HT-29 (cell line): Measurements from ENCODE around the gene PKDCC. TPM values are rescaled to one million over a fixed set of nuclear protein-coding genes. Genes with fewer than 3 reads are reported as not detected.

ENCODE experiments used
- DNase-seq: peaks from one replicate; pipeline ENCODE4 v3.0.0-alpha.2; 2015; ENCODE audit warnings: low spot score
- total RNA-seq: library from RNA; depleted of rRNA; stranded (reverse); fragments of >200 nt; shearing (Covaris generic); gene quantifications from 2 replicates; pipeline ENCODE4 v1.2.3, GENCODE V29; 2014

The PKDCC gene
- total RNA-seq, 1 experiment from 2014 or later: 76.0 TPM

GRCh38 chr2:42086500-42086953 is 38.7 kb downstream of the PKDCC start:
- peak; percentile 84 for DNase-seq

DNA sequence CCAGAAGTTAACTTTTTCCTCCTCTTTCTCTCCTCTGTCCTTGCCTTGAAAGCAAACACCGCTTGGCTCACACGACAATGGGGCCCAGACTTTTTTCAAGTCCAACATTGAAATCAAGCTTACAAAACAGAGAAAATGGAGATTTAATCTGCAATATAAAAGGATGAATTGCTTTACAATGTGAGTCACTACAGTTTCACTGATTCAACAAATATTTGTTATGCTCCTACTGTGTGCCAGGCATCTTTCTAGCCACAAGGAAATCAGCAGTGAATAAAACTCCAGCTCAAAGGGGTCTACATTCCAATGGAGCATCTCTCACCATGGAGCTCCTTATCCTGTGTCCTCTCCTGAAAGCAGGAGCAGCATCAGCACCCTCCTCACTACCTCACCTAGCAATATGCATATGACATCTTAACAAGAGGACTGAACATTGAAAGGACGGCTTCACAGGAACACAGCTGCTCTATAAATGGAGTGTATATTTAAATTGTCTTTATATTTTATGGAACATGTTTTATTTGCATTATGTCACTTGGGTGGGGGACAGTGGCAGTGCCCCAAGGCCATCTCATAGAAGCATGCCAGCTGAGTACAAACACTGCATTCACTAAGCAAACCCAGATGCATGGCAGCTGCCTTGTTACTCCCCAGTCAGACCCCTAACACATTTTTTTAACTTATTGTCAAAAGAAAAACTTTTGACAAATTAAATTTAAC is 39.5 kb downstream of the PKDCC start:
- no peak for DNase-seq

GRCh38 chr2:42087857-42088195 is 40.0 kb downstream of the PKDCC start:
- DNase-seq: no peak

DNA sequence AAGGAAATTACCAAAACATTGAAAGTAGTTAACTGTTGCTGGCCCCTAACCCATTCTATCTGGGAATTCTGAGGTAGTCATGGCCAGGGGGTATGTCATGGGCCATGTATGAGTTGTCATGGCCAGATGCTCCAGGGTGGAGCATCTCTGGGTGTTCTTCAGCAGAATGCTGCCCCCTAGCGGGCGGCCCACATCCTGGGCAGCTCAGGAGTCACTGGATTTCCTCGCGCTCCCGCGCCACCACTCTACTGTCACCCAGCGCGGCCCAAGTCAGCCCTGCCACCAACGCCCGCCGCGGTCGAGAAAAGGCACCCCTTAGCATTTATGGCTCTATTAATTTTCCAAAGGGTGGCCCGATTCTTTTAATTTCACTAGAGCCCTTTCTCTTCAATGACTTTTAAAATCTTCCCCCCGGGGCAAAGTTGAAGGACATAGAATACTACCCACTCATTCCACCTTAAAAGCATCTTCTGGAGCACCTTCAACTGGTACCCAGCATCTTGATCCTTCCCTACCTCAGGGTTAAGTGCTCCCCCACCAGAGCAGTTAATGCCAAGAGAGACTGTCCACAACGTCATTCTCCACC is 41.6 kb downstream of the PKDCC start:
- DNase-seq: peak; percentile 47

DNA sequence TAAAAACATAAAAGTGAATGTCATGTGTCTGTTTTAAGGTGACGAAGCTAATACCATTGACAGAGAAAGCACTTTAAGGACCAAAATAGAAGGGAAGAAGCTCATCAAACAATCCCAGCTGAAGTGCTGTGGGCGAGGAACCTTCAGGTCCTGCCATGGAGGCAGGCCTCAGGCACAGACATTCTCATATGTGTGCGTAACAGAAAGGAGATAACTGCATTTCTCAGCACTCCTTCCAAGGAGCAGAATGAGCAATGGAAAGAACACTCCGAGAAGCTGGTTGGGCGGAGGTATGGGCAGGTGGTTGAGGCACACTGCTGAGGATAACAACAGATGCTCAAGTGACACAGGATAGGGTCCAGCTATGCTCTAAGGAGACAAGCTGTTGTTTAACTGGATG is 42.4 kb downstream of the PKDCC start:
- DNase-seq: no peak

DNA sequence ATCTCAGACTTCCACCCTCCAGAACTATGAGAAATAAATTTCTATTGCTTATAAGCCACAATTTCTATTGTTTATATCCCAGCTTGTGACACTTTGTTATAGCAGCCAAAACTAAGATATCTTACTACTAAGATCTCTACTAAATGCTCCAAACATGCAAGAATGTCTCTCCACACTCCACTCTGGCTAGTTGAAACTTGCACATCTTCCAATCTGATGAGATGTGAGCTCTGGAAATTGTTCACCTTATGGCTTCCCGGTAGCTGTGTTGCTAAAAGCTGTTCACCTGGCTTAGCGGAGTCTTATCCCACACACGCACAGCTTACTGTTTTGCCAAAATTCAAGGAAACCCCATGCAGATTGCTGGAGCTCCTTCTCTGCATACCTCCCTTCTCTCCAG is 43.9 kb downstream of the PKDCC start:
- no peak for DNase-seq

GRCh38 chr2:42092084-42092996 is 44.5 kb downstream of the PKDCC start:
- DNase-seq: peak; percentile 85

DNA sequence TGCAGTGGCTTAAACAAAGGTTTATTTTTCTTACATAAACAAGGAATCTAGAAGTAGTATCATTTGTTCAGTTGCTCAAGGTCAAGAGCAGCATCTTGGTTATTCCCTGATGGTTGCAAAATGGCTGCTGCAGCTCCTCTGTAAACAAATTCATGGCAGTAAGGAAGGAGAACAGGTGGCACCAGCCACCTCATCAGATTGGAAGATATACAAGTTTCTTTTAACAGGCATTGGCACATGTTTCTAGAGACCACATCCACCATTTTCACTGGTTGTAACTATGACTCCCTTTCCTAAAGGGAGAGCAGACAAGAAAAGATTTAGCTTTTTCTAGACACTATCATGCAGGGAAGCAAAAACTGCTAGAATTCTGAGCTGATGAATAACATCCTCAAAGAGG is 46.3 kb downstream of the PKDCC start:
- no peak for DNase-seq

- DNase-seq: peak; percentile 93
Measured at GRCh38 chr2:42095923-42096408, 48.1 kb downstream of the PKDCC start.

DNA sequence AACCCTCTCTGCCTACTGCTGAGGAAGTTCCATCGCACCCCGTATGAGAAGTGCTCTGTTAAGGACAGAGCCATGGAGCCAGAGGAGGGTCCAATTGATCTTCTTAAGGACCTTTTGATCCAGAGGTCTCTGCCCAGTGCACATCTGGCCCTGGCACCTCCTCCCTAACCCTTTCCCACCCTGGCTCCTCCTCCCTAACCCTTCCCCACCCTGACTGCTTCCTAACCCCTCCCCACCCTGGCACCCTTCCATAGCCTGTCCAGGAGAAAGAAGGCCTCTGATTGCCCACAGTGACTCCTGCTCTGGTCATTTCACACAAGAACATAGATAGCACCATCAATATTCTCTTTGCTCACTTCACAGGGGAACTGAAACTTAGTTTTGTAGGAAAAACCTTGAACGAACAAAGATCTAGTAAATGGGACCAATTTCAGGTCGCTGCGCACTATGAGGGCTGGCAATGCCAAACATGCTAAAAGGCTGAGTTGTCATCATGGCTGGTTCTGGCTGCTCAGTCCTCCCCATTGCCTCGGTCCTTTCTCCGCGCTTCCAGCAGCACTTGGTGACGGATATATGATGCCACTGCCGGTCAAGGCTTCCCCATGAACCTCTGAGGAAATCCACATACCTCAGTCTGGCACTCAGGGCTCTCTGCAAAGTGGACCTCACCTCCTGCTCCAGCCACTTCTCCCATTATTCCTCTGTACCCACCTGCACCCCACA is 49.2 kb downstream of the PKDCC start:
- peak; percentile 65 for DNase-seq

DNA sequence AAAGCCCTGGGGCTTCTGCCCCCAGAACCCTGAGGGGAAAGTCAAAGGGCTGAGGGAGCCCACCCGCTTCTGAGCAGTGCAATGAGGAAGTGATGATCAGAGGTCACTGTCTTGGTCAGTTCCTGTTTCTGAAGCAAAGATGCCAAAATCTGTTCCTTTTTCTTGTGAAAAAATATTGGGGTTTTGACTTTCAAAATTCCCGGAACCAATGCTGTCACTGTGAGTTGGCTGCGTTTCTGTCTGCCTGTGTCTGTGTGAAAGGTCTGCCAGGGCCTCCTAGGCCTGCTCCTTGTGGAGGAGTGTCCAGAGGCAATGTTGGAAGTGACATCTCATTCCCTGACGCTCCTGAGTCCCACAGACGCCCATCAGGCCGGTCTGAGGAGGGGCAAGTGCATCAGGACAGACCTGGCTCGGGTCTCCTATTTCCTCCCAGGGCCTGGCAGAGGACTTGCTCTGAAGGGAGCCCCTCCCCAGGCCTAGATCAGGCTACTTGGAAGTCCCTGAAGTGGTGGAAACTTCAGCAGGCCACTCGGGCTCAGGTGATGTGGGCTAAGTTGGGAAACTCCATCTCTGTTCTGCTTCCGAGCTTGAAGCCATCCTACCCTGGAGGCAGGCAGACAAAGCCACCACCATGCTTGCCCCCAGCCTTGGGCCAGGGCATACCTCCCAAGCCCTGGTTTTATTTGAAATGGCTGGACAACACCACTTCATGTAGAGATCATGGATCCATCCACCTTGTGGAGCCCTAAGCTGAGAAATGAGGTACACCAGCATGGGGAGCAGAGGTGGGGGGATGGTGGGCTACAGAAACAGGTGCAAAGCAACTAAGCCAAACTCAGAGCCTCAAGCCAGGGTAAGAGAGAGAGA is 51.0 kb downstream of the PKDCC start:
- DNase-seq: peak; percentile 32

- no peak for DNase-seq
Measured at GRCh38 chr2:42099438-42100173, 51.8 kb downstream of the PKDCC start.

DNA sequence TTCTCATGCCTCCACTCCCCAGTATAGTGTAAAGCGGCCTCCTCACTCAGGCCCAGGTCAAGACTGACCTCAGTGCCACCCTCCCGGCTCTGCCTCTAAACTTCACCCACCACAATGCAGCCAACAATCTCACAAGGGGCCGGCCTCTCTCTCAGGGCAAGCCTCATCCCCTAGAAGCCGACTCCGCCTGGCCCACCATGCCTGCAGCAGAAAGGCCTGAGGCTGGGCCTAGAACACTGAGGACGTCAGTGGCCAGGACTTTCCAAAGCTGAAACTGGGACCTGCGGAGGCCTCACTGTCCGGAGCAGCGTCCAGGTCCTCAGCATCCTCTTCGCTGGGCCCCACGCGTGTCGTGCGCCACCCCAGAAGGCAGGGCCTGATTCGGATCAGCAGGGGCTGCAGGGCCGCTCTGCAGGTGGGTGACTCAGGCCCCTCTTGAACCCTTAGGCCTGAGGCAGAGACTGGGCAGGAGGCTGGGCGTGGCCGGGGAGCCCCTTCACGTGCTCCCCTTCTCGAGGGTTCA is 52.9 kb downstream of the PKDCC start:
- DNase-seq: no peak

DNA sequence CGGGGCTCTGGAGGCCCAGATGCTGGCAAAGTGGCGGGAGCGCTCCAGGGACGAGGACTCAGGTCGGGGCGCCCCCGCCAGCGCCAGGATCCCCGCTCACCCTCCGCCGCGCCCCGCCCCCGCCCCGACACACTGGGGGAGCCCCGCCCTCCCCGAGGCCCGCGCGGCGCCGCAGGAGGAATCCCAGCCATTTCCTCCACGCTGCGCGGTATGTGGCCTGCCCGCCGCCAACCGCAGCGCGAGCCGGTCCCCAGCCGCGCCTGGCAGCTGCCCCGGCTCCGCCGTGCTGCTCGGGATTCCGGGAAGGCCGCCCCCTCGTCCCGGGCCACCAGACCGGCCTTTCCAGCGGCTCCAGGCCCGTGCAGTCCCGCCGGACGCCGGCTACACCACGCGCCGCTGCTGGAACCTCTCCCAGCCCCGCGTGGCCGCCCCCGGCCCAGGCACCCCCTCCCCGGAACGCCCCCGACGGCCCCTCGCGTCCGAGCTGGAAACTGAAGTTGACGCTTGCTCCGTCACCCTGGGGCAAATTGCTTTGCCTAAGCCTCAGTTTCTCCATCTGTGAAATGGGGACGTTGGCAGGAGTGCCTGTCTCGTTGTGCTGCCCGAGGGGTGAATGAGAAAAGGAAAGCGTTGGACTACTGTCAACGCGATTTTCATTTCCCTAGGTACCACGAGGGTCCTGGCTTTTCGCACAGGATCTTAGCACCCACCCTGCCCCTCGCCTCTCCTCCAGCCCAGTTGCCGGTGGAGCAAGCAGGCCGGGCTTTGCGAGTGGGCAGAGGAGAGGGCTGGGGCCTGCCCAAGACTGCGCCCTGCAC is 53.6 kb downstream of the PKDCC start:
- no peak for DNase-seq

- peak; percentile 59 for DNase-seq
Measured at GRCh38 chr2:42102024-42102590, 54.3 kb downstream of the PKDCC start.

DNA sequence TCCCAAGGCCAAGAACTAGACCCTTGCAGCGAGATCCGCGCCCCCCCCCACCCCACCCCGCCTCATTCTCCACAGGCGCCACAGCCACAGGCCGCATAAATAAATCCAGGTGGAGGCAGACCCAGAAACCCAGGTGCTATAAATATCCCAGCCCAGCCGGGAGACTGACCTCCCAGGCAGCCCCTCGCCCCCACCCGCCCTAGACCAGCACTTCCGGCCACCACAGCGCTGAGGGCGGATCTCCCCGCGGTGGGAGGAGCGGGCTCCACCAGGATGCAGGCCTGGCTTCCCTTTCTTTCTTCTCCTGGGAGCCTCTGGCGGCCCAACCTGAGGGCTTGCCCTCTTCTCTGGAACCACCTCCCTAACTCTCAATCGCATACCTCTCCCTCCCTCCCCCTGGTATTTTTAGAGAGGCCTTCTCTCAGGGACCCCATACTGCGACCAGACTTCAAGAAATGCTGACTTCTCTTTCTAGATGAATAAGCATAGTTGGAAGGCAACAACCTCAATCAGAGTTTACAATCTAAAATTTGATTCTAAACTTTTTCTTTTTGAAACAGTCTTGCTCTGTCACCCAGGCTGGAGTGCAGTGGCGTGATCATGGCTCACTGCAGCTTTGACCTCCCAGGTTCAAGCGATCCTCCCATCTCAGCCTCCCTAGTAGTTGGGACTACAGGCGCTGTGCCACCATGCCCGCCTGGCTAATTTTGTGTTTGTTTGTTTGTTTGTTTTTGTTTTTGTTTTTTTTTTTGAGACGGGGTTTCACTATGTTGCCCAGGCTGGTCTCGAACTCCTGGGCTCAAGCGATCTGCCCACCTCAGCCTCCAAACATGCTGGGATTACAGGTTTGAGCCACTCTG is 55.0 kb downstream of the PKDCC start:
- peak; percentile 76 for DNase-seq

- DNase-seq: no peak
Measured at GRCh38 chr2:42103829-42104228, 56.0 kb downstream of the PKDCC start.
